K562 (cell line): Measurements from ENCODE around the gene PDE3A. TPM values are rescaled to one million over a fixed set of nuclear protein-coding genes. Genes with fewer than 3 reads are reported as not detected.

Source experiments
- ATAC-seq: fragments of 200-7000 bp; cut with Tn5 transposase; 3 replicates; pipeline ENCODE4 v1.9.1; 2020; ENCODE audit warnings: moderate library complexity
- BruUV-seq: library from RNA; stranded (reverse); fragments of 400-500 nt; replicated peaks from 2 replicates; lab custom pipeline; 2021; lab: Mats Ljungman, UMichigan
- CTCF ChIA-PET: fragments of 300-600 bp; formaldehyde crosslinking; extraction: SDS; loops from one replicate; lab custom pipeline; 2021; ENCODE audit warnings: low intra/inter-chr PET ratio; lab: Yijun Ruan, JAX
- POLR2A ChIA-PET: fragments of 300-600, 350-650 bp; sonication (Branson Sonifier 250); formaldehyde crosslinking; extraction: SDS; loops from one replicate; lab custom pipeline; 2021; ENCODE audit warnings: antibody characterized with exemption, inconsistent platforms; lab: Yijun Ruan, JAX
- DNase-seq, 4 experiments: peaks; one replicate each; pipeline versions ENCODE4 v3.0.0 to v3.0.0-alpha.2; 2011 to 2018; ENCODE audit warnings: low spot score in 3 of 4, mixed read lengths in 3 of 4; ENCODE audit errors: extremely low read depth in 1 of 4
- FAIRE-seq: peaks from 2 replicates; lab custom pipeline; 2011; peaks lifted over from hg19 to GRCh38; lab: Jason Lieb, UNC
- H2AFZ ChIP-seq: 2 replicates; pipeline ENCODE4 v1.6.0; 2011; ENCODE audit warnings: low read depth, low read length, control low read depth, inconsistent platforms
- H3K27ac ChIP-seq: fragments of 200-600 bp; 3 replicates; pipeline ENCODE4 v1.8.0; 2011; ENCODE audit warnings: low read depth, mild to moderate bottlenecking, control low read depth, inconsistent platforms, low read length, moderate library complexity, mixed read lengths; ENCODE audit errors: extremely low read depth
- H3K27me3 ChIP-seq, 2 experiments: fragments of 300-600 bp in 1 of 2; 2 replicates in 1 of 2; 3 replicates in 1 of 2; pipeline versions ENCODE4 v1.6.0 to v1.8.0; 2011; ENCODE audit warnings: inconsistent platforms in 2 of 2, low read length in 2 of 2, mild to moderate bottlenecking in 1 of 2, mixed read lengths in 1 of 2, moderate library complexity in 1 of 2; ENCODE audit not compliant: control insufficient read depth in 2 of 2, insufficient read depth in 2 of 2
- H3K36me3 ChIP-seq: fragments of 300-600 bp; 3 replicates; pipeline ENCODE4 v1.8.0; 2011; ENCODE audit warnings: mild to moderate bottlenecking, low read length, inconsistent platforms; ENCODE audit not compliant: control insufficient read depth, insufficient read depth
- H3K4me1 ChIP-seq, 2 experiments: fragments of 200-600 bp in 1 of 2; replicated peaks in 1 of 2; 2 replicates in 1 of 2; 3 replicates in 1 of 2; pipeline versions ENCODE4 v1.5.1 to v1.8.0; 2011; ENCODE audit warnings: inconsistent platforms in 2 of 2, low read length in 2 of 2, mild to moderate bottlenecking in 1 of 2, mixed read lengths in 1 of 2, moderate library complexity in 1 of 2; ENCODE audit not compliant: control insufficient read depth in 2 of 2, insufficient read depth in 2 of 2
- H3K4me2 ChIP-seq: 2 replicates; pipeline ENCODE4 v1.6.1; 2011; ENCODE audit warnings: low read length, control low read depth, inconsistent platforms, mixed read lengths; ENCODE audit not compliant: insufficient read depth
- H3K4me3 ChIP-seq: fragments of 200-600 bp; sonication (generic), shearing (Covaris generic); 2 replicates; pipeline ENCODE4 v1.5.1; 2016; ENCODE audit warnings: control low read depth, inconsistent platforms
- H3K79me2 ChIP-seq: fragments of 200-600 bp; 3 replicates; pipeline ENCODE4 v1.8.0; 2011; ENCODE audit warnings: low read length, inconsistent platforms; ENCODE audit not compliant: control insufficient read depth, insufficient read depth
- H3K9ac ChIP-seq, 2 experiments: 2 replicates each; pipeline versions ENCODE4 v1.6.0 to v1.6.1; 2011; ENCODE audit warnings: low read depth in 2 of 2, low read length in 2 of 2, control low read depth in 1 of 2, inconsistent platforms in 1 of 2, mild to moderate bottlenecking in 1 of 2, mixed read lengths in 1 of 2; ENCODE audit not compliant: insufficient read depth in 1 of 2
- H3K9me1 ChIP-seq: one replicate; pipeline ENCODE4 v1.6.0; 2011; ENCODE audit warnings: inconsistent platforms, mild to moderate bottlenecking, low read length, moderate library complexity; ENCODE audit not compliant: control insufficient read depth, insufficient read depth
- H3K9me3 ChIP-seq: replicated peaks from 2 replicates; pipeline ENCODE4 v1.5.1; 2011; ENCODE audit warnings: low read depth, low read length, inconsistent platforms; ENCODE audit not compliant: control insufficient read depth, insufficient read depth
- H4K20me1 ChIP-seq: replicated peaks from 2 replicates; pipeline ENCODE4 v1.6.1; 2011; ENCODE audit warnings: low read length, inconsistent platforms, mixed read lengths; ENCODE audit not compliant: control insufficient read depth, insufficient read depth
- E2F8 ChIP-seq: fragments of 450-650 bp; IDR thresholded peaks from 2 replicates; pipeline ENCODE4 v1.7.1; 2018; ENCODE audit warnings: mild to moderate bottlenecking, low read depth; ENCODE audit not compliant: partially characterized antibody
- EP300 ChIP-seq: IDR thresholded peaks from 2 replicates; pipeline ENCODE4 v1.6.1; 2012; ENCODE audit warnings: low read length, improper control_type of control experiment
- FOXA1 ChIP-seq: fragments of 450-650 bp; IDR thresholded peaks from 2 replicates; pipeline ENCODE4 v1.6.1; 2016; ENCODE audit warnings: mild to moderate bottlenecking, borderline replicate concordance
- NBN ChIP-seq: fragments of 450-650 bp; IDR thresholded peaks from 2 replicates; pipeline ENCODE4 v1.6.1; 2016; ENCODE audit warnings: low read depth, mild to moderate bottlenecking
- NFIC ChIP-seq: fragments of 450-650 bp; IDR thresholded peaks from 2 replicates; pipeline ENCODE4 v1.6.1; 2017; ENCODE audit warnings: mild to moderate bottlenecking, inconsistent platforms
- PHB ChIP-seq: fragments of 250-450 bp; sonication (Bioruptor Pico); IDR thresholded peaks from 2 replicates; pipeline ENCODE4 v1.5.0; 2021
- PTBP1 ChIP-seq: fragments of 200-400 bp; formaldehyde crosslinking; IDR thresholded peaks from 2 replicates; pipeline ENCODE4 v1.6.1; 2017; ENCODE audit warnings: low read depth, low read length
- U2AF1 ChIP-seq: fragments of 200-400 bp; formaldehyde crosslinking; optimal IDR thresholded peaks from 2 replicates; pipeline ENCODE3; 2017; ENCODE audit warnings: mild to moderate bottlenecking, low read depth, low read length, moderate library complexity
- ZBTB12 ChIP-seq: fragments of 250-450 bp; sonication (Bioruptor Pico); IDR thresholded peaks from 2 replicates; pipeline ENCODE4 v1.4.0; 2020
- ZNF12 ChIP-seq: sonication (generic); formaldehyde crosslinking; IDR thresholded peaks from 2 replicates; pipeline ENCODE4 v1.4.0; 2020; ENCODE audit warnings: mild to moderate bottlenecking, missing genetic modification reagents
- ZNF232 ChIP-seq: sonication (generic); formaldehyde crosslinking; IDR thresholded peaks from 2 replicates; pipeline ENCODE4 v1.8.0; 2022; ENCODE audit warnings: mild to moderate bottlenecking, missing genetic modification reagents
- ZNF780A ChIP-seq: fragments of 250-450 bp; sonication (Bioruptor Pico); IDR thresholded peaks from 2 replicates; pipeline ENCODE4 v1.5.0; 2021; ENCODE audit warnings: mild to moderate bottlenecking
- in situ Hi-C: fragments of 300-500 bp; cut with MboI; formaldehyde crosslinking; loops from 4 replicates; pipeline ENCODE4 v1.15.0; 2018; ENCODE audit warnings: inconsistent platforms, mixed read lengths
- intact Hi-C: fragments of 100-400 bp; cut with micrococcal nuclease; formaldehyde crosslinking; loops from 2 replicates; pipeline ENCODE4 v1.14.2; 2022
- polyA plus RNA-seq, 8 experiments: library from polyadenylated mRNA; depleted of rRNA in 4 of 8; stranded (reverse) in 5 of 8; unstranded in 3 of 8; fragments of >200 nt; fragmentation: Nextera tagmentation in 2 of 8; fragmentation: Illumina TruSeq in 1 of 8; extraction: Ambion mirVana in 2 of 8; extraction: Trizol in 1 of 8; gene quantifications; 2 replicates each; pipeline versions ENCODE4 v1.2.1 to v1.2.3, GENCODE V29; 2011 to 2014; ENCODE audit warnings: inconsistent platforms in 1 of 8, missing spikeins in 1 of 8
- total RNA-seq, 7 experiments: library from RNA; depleted of rRNA in 6 of 7; stranded (reverse); fragments of >200 nt in 6 of 7; fragmentation: Illumina TruSeq in 2 of 7; extraction: Trizol in 2 of 7; gene quantifications; 2 replicates each; pipeline versions ENCODE4 v1.2.1 to v1.2.3, GENCODE V29; 2011 to 2021; ENCODE audit warnings: low replicate concordance in 1 of 7

The PDE3A gene
- total and polyA plus RNA-seq, 9 of the 15 experiments (the other 6 are each of a cell fraction or from before 2014, with no cell fraction given), result 0.02 TPM; not detected in 8

- Histone ChIP-seq H3K79me2 (no peaks in the 10 kb centered on the region), H3K27me3 (no peaks in the 10 kb centered on the region), H3K4me3 (no peak overlapping the region), H3K36me3 (no peaks in the 10 kb centered on the region), H4K20me1 (no peaks in the 10 kb centered on the region), H3K27ac (no peak overlapping the region)
- DNase-seq (no peak), ATAC-seq (no peak)
- in situ Hi-C loops, result no loop called here
- BruUV-seq, result no TSS peak
- no peak for TF ChIP-seq FOXA1
- TF ChIP-seq NFIC, result no peak
- no peak for TF ChIP-seq PTBP1
- no peak for TF ChIP-seq PHB (CRISPR knock-in tag)
- no peak for TF ChIP-seq ZNF780A (CRISPR knock-in tag)
- TF ChIP-seq U2AF1, result no peak
- no peak for TF ChIP-seq ZNF12 (CRISPR knock-in tag)
- no peak for TF ChIP-seq NBN
- no peak for TF ChIP-seq E2F8
- TF ChIP-seq ZNF232 (CRISPR knock-in tag), result no peak
- no peak for TF ChIP-seq EP300
- TF ChIP-seq ZBTB12 (CRISPR knock-in tag), result no peak
- TF ChIP-seq, all 486 proteins: peak for 0
- ChIA-PET CTCF (interaction anchor here (0.7 kb wide), 1 partner anchor 10 kb away, joined by 3 read pairs; no protein-coding TSS in a partner anchor), POLR2A (no interaction called here)
- intact Hi-C loops, result no loop called here
- H3K4me1 ChIP-seq, result no peaks in the 10 kb centered on the region
- H3K9me3 ChIP-seq, result no peaks in the 10 kb centered on the region
- H3K9me1 ChIP-seq, result no peaks in the 10 kb centered on the region
- no peak for FAIRE-seq
- no peak overlapping the region for H3K4me2 ChIP-seq
- no peak overlapping the region for H2AFZ ChIP-seq
- H3K9ac ChIP-seq, result no peak overlapping the region
These were observed 68.0 kb downstream of the PDE3A start for GRCh38 chr12:20436316-20436715.
